Inflammatory macrophage treated with lipopolysaccharide for 1 hour (primary cell): ENCODE data around the gene MNX1.

Source experiments
- DNase-seq, 2 donors: peaks; one replicate each; pipeline ENCODE4 v3.0.0-alpha.2; 2020 to 2022

Gene MNX1

GRCh38 chr7:156966387-156966786, 44.1 kb downstream of the MNX1 start:
- no peak for DNase-seq

DNA sequence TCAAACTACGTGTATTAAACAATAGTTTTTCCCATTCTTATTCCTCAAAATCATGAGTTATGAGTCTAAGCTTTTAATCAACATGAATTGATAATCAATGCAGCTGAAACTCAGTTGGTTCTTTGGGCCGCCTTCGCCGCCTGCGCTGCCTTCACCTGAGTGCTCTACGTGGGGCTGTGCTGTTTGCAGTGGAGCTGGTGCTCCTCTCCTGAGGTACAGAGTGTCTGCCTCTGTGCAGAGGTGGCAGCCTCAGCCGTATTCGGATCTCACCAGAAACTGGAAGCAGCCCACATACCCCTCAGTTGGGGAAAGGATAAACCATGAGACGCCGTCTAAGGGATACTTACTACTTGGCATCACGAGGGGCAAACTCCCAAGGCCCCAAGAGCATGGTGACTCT, 45.5 kb downstream of the MNX1 start:
- DNase-seq, result no peak

- DNase-seq, result no peak
These were observed 47.0 kb downstream of the MNX1 start for GRCh38 chr7:156963472-156963871.

DNA sequence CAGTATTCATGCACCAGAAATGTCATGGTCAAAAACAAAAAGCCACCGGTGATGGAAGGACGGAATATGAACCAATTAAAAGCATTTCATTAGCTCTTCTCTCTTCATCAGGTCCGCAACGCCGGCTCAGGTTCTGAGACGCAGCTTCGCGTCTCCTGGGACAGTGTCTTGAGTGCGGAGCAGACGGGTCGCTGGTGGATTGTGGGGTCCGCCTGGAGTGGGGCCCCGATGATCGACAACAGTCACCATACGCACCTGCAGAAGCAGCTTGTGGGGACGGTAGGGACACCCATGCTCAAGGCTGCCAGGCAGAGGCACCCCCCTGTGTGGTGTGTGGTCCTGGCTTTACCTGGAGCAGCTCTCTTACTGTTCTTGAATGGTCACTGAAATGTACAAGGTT, 47.6 kb downstream of the MNX1 start:
- no peak for DNase-seq

DNA sequence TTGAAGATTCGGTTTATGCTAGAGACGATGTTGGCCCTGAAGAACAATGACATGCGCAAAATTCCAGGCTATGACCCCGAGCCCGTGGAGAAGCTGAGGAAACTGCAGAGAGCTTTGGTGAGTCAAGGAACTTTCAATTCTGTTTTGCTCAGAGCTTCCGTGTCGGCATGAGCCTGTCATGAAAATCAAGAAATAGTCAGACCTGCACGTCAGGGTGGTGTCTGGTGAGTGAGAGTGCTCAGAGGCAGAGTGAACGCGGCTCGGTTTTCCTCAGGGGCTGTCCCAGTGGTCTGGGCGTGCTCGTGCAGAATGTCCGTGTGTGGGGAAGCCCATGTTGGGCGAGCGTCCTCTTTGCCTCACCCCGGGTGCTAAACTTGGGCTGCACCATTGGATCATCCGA, 48.3 kb downstream of the MNX1 start:
- no peak for DNase-seq

DNA sequence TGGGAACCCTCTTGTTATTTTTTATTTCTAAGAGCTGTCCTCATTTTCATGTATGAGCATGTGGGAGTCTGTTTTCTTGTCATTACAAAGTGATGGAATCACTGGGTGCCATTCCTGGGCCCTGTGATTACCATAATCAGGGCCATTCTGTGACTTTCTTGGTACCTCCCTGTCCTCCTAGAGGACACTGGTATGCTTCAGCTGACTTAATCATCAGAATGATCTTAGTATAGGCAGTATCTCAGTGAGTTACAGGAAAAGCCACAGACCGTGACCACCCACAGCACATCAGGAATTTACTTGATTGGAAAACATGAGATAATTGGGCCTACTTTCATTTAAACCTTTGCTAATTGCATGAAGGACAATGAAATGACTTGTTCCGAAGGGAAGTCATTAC, 53.7 kb downstream of the MNX1 start:
- no peak for DNase-seq

DNA sequence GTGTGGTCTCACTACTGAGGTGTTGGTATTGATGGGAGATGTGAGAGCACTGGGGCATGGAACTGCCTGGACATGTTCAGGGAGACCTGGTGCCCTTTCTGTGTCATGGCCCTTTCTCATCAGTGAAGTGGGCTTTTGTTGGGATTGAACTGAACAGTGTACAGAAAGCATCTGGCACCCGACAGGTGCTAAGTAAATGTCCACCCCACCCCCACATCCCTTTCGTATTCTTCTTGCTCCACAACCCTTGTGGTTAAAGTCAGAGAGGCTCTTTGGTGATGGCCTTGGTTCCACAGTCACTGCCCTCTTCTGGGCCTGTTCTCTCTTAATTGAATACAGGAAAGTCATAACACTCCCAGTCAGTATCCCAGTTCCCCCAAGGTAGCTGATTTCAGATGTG, 55.5 kb downstream of the MNX1 start:
- DNase-seq, result no peak
